CD4-positive, alpha-beta T cell (primary cell): ENCODE measurements around the gene ATG7. TPM values are rescaled to one million over a fixed set of nuclear protein-coding genes. Genes with fewer than 3 reads are reported as not detected.

Experiments
- ATAC-seq: fragments of 200-7000 bp; cut with Tn5 transposase; one replicate; pipeline ENCODE4 v1.10.0; 2022; ENCODE audit warnings: mild to moderate bottlenecking; ENCODE audit not compliant: poor library complexity
- CTCF ChIA-PET: fragments of 350-600 bp; sonication (Branson Sonifier 250); formaldehyde crosslinking; loops from one replicate; lab custom pipeline; 2021; ENCODE audit warnings: antibody characterized with exemption, inconsistent platforms; lab: Charles Lee
- POLR2A ChIA-PET: fragments of 350-600 bp; sonication (Branson Sonifier 250); formaldehyde crosslinking; loops from one replicate; lab custom pipeline; 2021; ENCODE audit warnings: antibody characterized with exemption, inconsistent platforms; lab: Charles Lee
- DNase-seq, 14 experiments: peaks; one replicate each; pipeline ENCODE4 v3.0.0-alpha.2; 2013 to 2020; ENCODE audit warnings: mixed read lengths in 2 of 14
- H3K27ac ChIP-seq, 2 donors: one replicate each; pipeline versions ENCODE4 v1.5.1 to v1.7.0; 2013; ENCODE audit warnings: low read length in 2 of 2, low read depth in 1 of 2, mild to moderate bottlenecking in 1 of 2
- H3K27me3 ChIP-seq, 2 experiments: 1 replicate in 1 of 2; 2 replicates in 1 of 2; pipeline versions ENCODE4 v1.6.1 to v1.7.0; 2013; ENCODE audit warnings: low read length in 2 of 2, control low read depth in 1 of 2, mild to moderate bottlenecking in 1 of 2, moderate library complexity in 1 of 2; ENCODE audit not compliant: insufficient read depth in 2 of 2, control insufficient read depth in 1 of 2
- H3K36me3 ChIP-seq: one replicate; pipeline ENCODE4 v1.6.1; 2013; ENCODE audit warnings: low read length, control low read depth; ENCODE audit not compliant: insufficient read depth
- H3K4me1 ChIP-seq: one replicate; pipeline ENCODE4 v1.6.1; 2013; ENCODE audit warnings: low read length, control low read depth; ENCODE audit not compliant: insufficient read depth
- H3K4me3 ChIP-seq: one replicate; pipeline ENCODE4 v1.5.1; 2013; ENCODE audit warnings: mild to moderate bottlenecking, low read length, moderate library complexity
- H3K9me3 ChIP-seq, 2 experiments: 1 replicate in 1 of 2; 2 replicates in 1 of 2; pipeline versions ENCODE4 v1.6.1 to v1.7.0; 2013; ENCODE audit warnings: low read length in 2 of 2, mild to moderate bottlenecking in 2 of 2, control low read depth in 1 of 2, moderate library complexity in 1 of 2; ENCODE audit not compliant: control insufficient read depth in 1 of 2, insufficient read depth in 1 of 2
- H3K27ac Mint-ChIP-seq: one replicate; pipeline ENCODE4 v1.8.0; 2020; ENCODE audit warnings: mixed read lengths
- H3K27me3 Mint-ChIP-seq: one replicate; pipeline ENCODE4 v1.8.0; 2021; ENCODE audit warnings: mixed read lengths
- H3K36me3 Mint-ChIP-seq: one replicate; pipeline ENCODE4 v1.8.0; 2021; ENCODE audit warnings: low read depth, mixed read lengths
- H3K4me1 Mint-ChIP-seq: one replicate; pipeline ENCODE4 v1.8.0; 2021; ENCODE audit warnings: low read depth, mixed read lengths
- H3K4me3 Mint-ChIP-seq: one replicate; pipeline ENCODE4 v1.8.0; 2020; ENCODE audit warnings: mild to moderate bottlenecking, mixed read lengths
- H3K9me3 Mint-ChIP-seq: one replicate; pipeline ENCODE4 v1.8.0; 2020; ENCODE audit warnings: mixed read lengths
- CTCF ChIP-seq: fragments of 200-600 bp; IDR thresholded peaks from one replicate; pipeline ENCODE4 v1.8.0; 2022; ENCODE audit warnings: antibody characterized with exemption, mild to moderate bottlenecking
- intact Hi-C, 2 experiments: fragments of 100-400 bp; cut with DNase I in 1 of 2; cut with micrococcal nuclease in 1 of 2; formaldehyde crosslinking; loops; one replicate each; pipeline versions ENCODE4 v1.15.1 to v1.9.0; 2023 to 2025; cut with DNase I, micrococcal nuclease
- total RNA-seq, 174 experiments: library from RNA in 2 of 174; stranded (reverse) in 2 of 174; gene quantifications; one replicate each; pipeline ENCODE4 v1.2.3 and lab custom pipeline; 2021 to 2026

ATG7 gene
- total RNA-seq, 2 experiments from 2014 or later, result 21.4 to 25.7 TPM

- H3K4me3 ChIP-seq, result no peak overlapping the region
- H3K27me3 ChIP-seq, result peaks cover 2 to 7% of the 10 kb centered on the region in 2 experiments
- no peak for TF ChIP-seq CTCF
- peaks cover 3% of the 10 kb centered on the region for H3K4me1 ChIP-seq
- POLR2A ChIA-PET, result no interaction called here
- intact Hi-C loops, result no loop called here
- Mint-ChIP-seq H3K27me3 (no peaks in the 10 kb centered on the region), H3K9me3 (no peaks in the 10 kb centered on the region), H3K36me3 (no peaks in the 10 kb centered on the region), H3K4me3 (no peak overlapping the region), H3K27ac (no peak overlapping the region), H3K4me1 (no peaks in the 10 kb centered on the region)
- CTCF ChIA-PET, result no interaction called here
- H3K27ac ChIP-seq, result no peak overlapping the region
- H3K36me3 ChIP-seq, result no peaks in the 10 kb centered on the region
- DNase-seq (no peak), ATAC-seq (no peak)
- no peaks in the 10 kb centered on the region for H3K9me3 ChIP-seq
Observed at GRCh38 chr3:11230832-11231231, 41.4 kb upstream of the ATG7 start.

- POLR2A ChIA-PET, result no interaction called here
- intact Hi-C loops, result no loop called here
- ATAC-seq, result no peak
- H3K27me3 ChIP-seq, result peaks cover 0 to 7% of the 10 kb centered on the region in 2 experiments
- H3K9me3 ChIP-seq, result no peaks in the 10 kb centered on the region
- no peak overlapping the region for H3K4me3 ChIP-seq
- H3K36me3 ChIP-seq, result no peaks in the 10 kb centered on the region
- no peak overlapping the region for H3K27ac ChIP-seq
- no peaks in the 10 kb centered on the region for H3K36me3 Mint-ChIP-seq
- no peaks in the 10 kb centered on the region for H3K9me3 Mint-ChIP-seq
- H3K4me3 Mint-ChIP-seq, result no peak overlapping the region
- H3K27me3 Mint-ChIP-seq, result peaks cover 8% of the 10 kb centered on the region
- H3K4me1 ChIP-seq, result no peaks in the 10 kb centered on the region
- H3K4me1 Mint-ChIP-seq, result no peaks in the 10 kb centered on the region
- H3K27ac Mint-ChIP-seq, result no peak overlapping the region
- no peak for TF ChIP-seq CTCF
- CTCF ChIA-PET, result no interaction called here
- DNase-seq, result no peak
Observed at GRCh38 chr3:11235385-11235784, 36.8 kb upstream of the ATG7 start.

- intact Hi-C loops, result loop anchor here (1.0 to 2.0 kb wide), 4 partner anchors 54 to 416 kb away; no protein-coding TSS in a partner anchor
- H3K36me3 ChIP-seq, result no peaks in the 10 kb centered on the region
- no peaks in the 10 kb centered on the region for H3K4me1 Mint-ChIP-seq
- no peak overlapping the region for H3K4me3 ChIP-seq
- H3K4me3 Mint-ChIP-seq, result no peak overlapping the region
- no peaks in the 10 kb centered on the region for H3K36me3 Mint-ChIP-seq
- peaks cover 8% of the 10 kb centered on the region for H3K27me3 Mint-ChIP-seq
- no peaks in the 10 kb centered on the region for H3K4me1 ChIP-seq
- H3K9me3 ChIP-seq, result no peaks in the 10 kb centered on the region
- no peak overlapping the region for H3K27ac Mint-ChIP-seq
- H3K27ac ChIP-seq, result no peak overlapping the region
- ChIA-PET POLR2A (interaction anchor here (0.6 to 1.5 kb wide), 3 partner anchors 35 to 375 kb away, joined by 3 to 6 read pairs (median 6); partner anchors contain the start of gene ATG7), CTCF (interaction anchor here (0.6 to 1.5 kb wide), 7 partner anchors 11 to 415 kb away, joined by 3 to 19 read pairs (median 3); no protein-coding TSS in a partner anchor)
- TF ChIP-seq CTCF, result peak; percentile 89
- H3K27me3 ChIP-seq, result peaks cover 0 to 7% of the 10 kb centered on the region in 2 experiments
- DNase-seq (peak; percentile 68 to 87 (median 74)), ATAC-seq (peak; percentile 66)
- H3K9me3 Mint-ChIP-seq, result no peaks in the 10 kb centered on the region
Observed at GRCh38 chr3:11236588-11237461, 35.4 kb upstream of the ATG7 start.
